ENCODE data around the gene SH3BP4.

DNA sequence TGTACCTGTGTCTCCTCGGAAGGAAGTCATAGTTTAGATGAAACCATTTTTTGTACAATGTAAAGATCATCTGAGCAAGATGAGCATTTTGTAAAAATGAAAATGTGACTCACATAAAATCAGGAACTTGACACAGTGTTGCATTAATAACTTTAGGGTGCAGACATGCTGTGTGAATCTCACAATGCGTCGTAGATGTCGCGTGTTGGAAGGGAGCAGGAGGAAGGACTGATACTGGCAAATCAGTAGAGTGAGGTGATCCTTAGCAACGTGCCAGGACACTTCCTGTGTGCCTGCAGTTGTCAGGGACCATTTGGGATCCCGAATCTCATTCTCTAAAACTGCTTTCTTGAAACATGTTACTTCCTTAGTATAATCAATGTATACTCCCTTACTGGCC, 103.1 kb downstream of the SH3BP4 start:
- TF ChIP-seq, protein P1, sequence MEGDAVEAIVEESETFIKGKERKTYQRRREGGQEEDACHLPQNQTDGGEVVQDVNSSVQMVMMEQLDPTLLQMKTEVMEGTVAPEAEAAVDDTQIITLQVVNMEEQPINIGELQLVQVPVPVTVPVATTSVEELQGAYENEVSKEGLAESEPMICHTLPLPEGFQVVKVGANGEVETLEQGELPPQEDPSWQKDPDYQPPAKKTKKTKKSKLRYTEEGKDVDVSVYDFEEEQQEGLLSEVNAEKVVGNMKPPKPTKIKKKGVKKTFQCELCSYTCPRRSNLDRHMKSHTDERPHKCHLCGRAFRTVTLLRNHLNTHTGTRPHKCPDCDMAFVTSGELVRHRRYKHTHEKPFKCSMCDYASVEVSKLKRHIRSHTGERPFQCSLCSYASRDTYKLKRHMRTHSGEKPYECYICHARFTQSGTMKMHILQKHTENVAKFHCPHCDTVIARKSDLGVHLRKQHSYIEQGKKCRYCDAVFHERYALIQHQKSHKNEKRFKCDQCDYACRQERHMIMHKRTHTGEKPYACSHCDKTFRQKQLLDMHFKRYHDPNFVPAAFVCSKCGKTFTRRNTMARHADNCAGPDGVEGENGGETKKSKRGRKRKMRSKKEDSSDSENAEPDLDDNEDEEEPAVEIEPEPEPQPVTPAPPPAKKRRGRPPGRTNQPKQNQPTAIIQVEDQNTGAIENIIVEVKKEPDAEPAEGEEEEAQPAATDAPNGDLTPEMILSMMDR (IDR thresholded peaks at IDR 0.05; ENCODE audit: borderline replicate concordance, extremely low read depth, low read length, poor library complexity, severe bottlenecking) = no peak
- TF ChIP-seq EZH2 (IDR thresholded peaks at IDR 0.05; ENCODE audit: borderline replicate concordance, low read depth, low read length, severe bottlenecking) = no peak

Data from DND-41 (cell line).